SKM-1 (cell line): Measurements from ENCODE around the gene ING4.
"Not testable (repeated sequence)": the region's sequence is repeated elsewhere in the genome, so short reads cannot be mapped to it uniquely, and the experiment has no call there.

ENCODE experiments used
- DNase-seq: peaks from one replicate; lab custom pipeline; 2025; ENCODE audit not compliant: unreplicated experiment; lab: John Stamatoyannopoulos, UW

ING4 gene

GRCh38 chr12:6662906-6663742, at the start of gene ING4:
Gene ING4 (minus strand): TSS chr12:6663119. CDS start chr12:6663101, 18 bp downstream.
- DNase-seq: peak; percentile 80

- no peak for DNase-seq
Measured at GRCh38 chr12:6708960-6709394, 46.1 kb upstream of the ING4 start.

GRCh38 chr12:6708351-6708750, 45.4 kb upstream of the ING4 start:
- DNase-seq: not testable (repeated sequence)

- no peak for DNase-seq
Measured at GRCh38 chr12:6703631-6704030, 40.7 kb upstream of the ING4 start.

- DNase-seq: no peak
Measured at GRCh38 chr12:6701078-6701768, 38.3 kb upstream of the ING4 start.

GRCh38 chr12:6700646-6701051, 37.7 kb upstream of the ING4 start, which contains the start of gene PIANP:
Gene PIANP (minus strand): TSS chr12:6700815. CDS start chr12:6698061, 2,754 bp downstream.
- no peak for DNase-seq

- DNase-seq: no peak
Measured at GRCh38 chr12:6699989-6700645, 37.2 kb upstream of the ING4 start.

- DNase-seq: no peak
Measured at GRCh38 chr12:6699259-6699988, 36.5 kb upstream of the ING4 start.

GRCh38 chr12:6698352-6699046, 35.6 kb upstream of the ING4 start:
- no peak for DNase-seq

- no peak for DNase-seq
Measured at GRCh38 chr12:6697584-6698351, 34.8 kb upstream of the ING4 start.

GRCh38 chr12:6696690-6697583, 34.0 kb upstream of the ING4 start:
- no peak for DNase-seq

- no peak for DNase-seq
Measured at GRCh38 chr12:6695313-6696045, 32.6 kb upstream of the ING4 start.

- DNase-seq: no peak
Measured at GRCh38 chr12:6694701-6695100, 31.8 kb upstream of the ING4 start.

GRCh38 chr12:6693832-6694355, 31.0 kb upstream of the ING4 start:
- DNase-seq: no peak

- no peak for DNase-seq
Measured at GRCh38 chr12:6692888-6693287, 30.0 kb upstream of the ING4 start.

- no peak for DNase-seq
Measured at GRCh38 chr12:6691473-6691872, 28.6 kb upstream of the ING4 start.

GRCh38 chr12:6688999-6689882, 26.3 kb upstream of the ING4 start, which contains the start of gene ZNF384:
Gene ZNF384 (minus strand): TSS chr12:6689375. CDS start chr12:6679520, 9,855 bp downstream.
- peak; percentile 76 for DNase-seq
